Testis (tissue), 2 donors: Measurements from ENCODE around the gene PTGFRN.

Experiments used
- POLR2A ChIP-seq: fragments of 450-650 bp; IDR thresholded peaks from one replicate; pipeline ENCODE4 v1.6.1; 2017; ENCODE audit warnings: antibody characterized with exemption, mild to moderate bottlenecking, moderate library complexity
- TF ChIP-seq, protein P1 (sequence below), 3 experiments: fragments of 450-650 bp in 2 of 3; fragments of 200-600 bp in 1 of 3; sonication (generic) in 1 of 3; IDR thresholded peaks; one replicate each; pipeline ENCODE4 v1.5.1; 2016 to 2019; ENCODE audit warnings: antibody characterized with exemption in 3 of 3, mild to moderate bottlenecking in 2 of 3, moderate library complexity in 1 of 3

- TF ChIP-seq, protein P1, sequence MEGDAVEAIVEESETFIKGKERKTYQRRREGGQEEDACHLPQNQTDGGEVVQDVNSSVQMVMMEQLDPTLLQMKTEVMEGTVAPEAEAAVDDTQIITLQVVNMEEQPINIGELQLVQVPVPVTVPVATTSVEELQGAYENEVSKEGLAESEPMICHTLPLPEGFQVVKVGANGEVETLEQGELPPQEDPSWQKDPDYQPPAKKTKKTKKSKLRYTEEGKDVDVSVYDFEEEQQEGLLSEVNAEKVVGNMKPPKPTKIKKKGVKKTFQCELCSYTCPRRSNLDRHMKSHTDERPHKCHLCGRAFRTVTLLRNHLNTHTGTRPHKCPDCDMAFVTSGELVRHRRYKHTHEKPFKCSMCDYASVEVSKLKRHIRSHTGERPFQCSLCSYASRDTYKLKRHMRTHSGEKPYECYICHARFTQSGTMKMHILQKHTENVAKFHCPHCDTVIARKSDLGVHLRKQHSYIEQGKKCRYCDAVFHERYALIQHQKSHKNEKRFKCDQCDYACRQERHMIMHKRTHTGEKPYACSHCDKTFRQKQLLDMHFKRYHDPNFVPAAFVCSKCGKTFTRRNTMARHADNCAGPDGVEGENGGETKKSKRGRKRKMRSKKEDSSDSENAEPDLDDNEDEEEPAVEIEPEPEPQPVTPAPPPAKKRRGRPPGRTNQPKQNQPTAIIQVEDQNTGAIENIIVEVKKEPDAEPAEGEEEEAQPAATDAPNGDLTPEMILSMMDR (IDR thresholded peaks at IDR 0.05): no peak
- no peak for TF ChIP-seq POLR2A
Measured at GRCh38 chr1:116899529-116899928, 10.2 kb upstream of the PTGFRN start.
